Fibroblast of the conjunctiva (primary cell): ENCODE data around the gene TMEM229B.
"Not testable (repeated sequence)": the region's sequence is repeated elsewhere in the genome, so short reads cannot be mapped to it uniquely, and the experiment has no call there.

Source experiments
- DNase-seq: peaks from one replicate; pipeline ENCODE4 v3.0.0-alpha.2; 2010; ENCODE audit warnings: low read depth

The TMEM229B gene

GRCh38 chr14:67453575-67454300, 34.8 kb downstream of the TMEM229B start:
- no peak for DNase-seq

- not testable (repeated sequence) for DNase-seq
These were observed 36.9 kb downstream of the TMEM229B start for GRCh38 chr14:67451667-67452066.

GRCh38 chr14:67449096-67449495, 39.4 kb downstream of the TMEM229B start:
- DNase-seq: no peak

- no peak for DNase-seq
These were observed 41.5 kb downstream of the TMEM229B start for GRCh38 chr14:67447033-67447381.

GRCh38 chr14:67446371-67447032, 42.0 kb downstream of the TMEM229B start:
- DNase-seq: no peak

- no peak for DNase-seq
These were observed 44.1 kb downstream of the TMEM229B start for GRCh38 chr14:67444395-67444794.

GRCh38 chr14:67442139-67442906, 46.2 kb downstream of the TMEM229B start:
- DNase-seq: no peak

GRCh38 chr14:67441672-67442071, 46.8 kb downstream of the TMEM229B start:
- DNase-seq: no peak

- no peak for DNase-seq
These were observed 47.3 kb downstream of the TMEM229B start for GRCh38 chr14:67441256-67441655.

GRCh38 chr14:67440513-67440912, 48.0 kb downstream of the TMEM229B start:
- no peak for DNase-seq

GRCh38 chr14:67438969-67439368, 49.6 kb downstream of the TMEM229B start:
- DNase-seq: no peak

- DNase-seq: no peak
These were observed 52.3 kb downstream of the TMEM229B start for GRCh38 chr14:67436006-67436866.

GRCh38 chr14:67435603-67436002, 52.9 kb downstream of the TMEM229B start:
- no peak for DNase-seq

GRCh38 chr14:67432050-67432564, 56.4 kb downstream of the TMEM229B start:
- DNase-seq: no peak

- DNase-seq: no peak
These were observed 58.9 kb downstream of the TMEM229B start for GRCh38 chr14:67429510-67430205.

GRCh38 chr14:67428501-67429031, 60.0 kb downstream of the TMEM229B start:
- DNase-seq: peak; percentile 27

- DNase-seq: peak; percentile 78
These were observed 61.4 kb downstream of the TMEM229B start for GRCh38 chr14:67426983-67427606.

GRCh38 chr14:67426161-67426560, 62.4 kb downstream of the TMEM229B start:
- DNase-seq: no peak

GRCh38 chr14:67425608-67426007, 62.9 kb downstream of the TMEM229B start:
- no peak for DNase-seq

GRCh38 chr14:67424539-67424938, 64.0 kb downstream of the TMEM229B start:
- no peak for DNase-seq
